Fibroblast of pulmonary artery (primary cell): ENCODE results near the gene MGLL.

Experiments used
- DNase-seq: peaks from one replicate; pipeline ENCODE4 v3.0.0-alpha.2; 2010; ENCODE audit warnings: low read depth
- H3K4me3 ChIP-seq: replicated peaks from 2 replicates; pipeline ENCODE4 v1.5.1; 2011; ENCODE audit warnings: low read depth, mild to moderate bottlenecking, control low read depth, low read length, moderate library complexity
- CTCF ChIP-seq: IDR thresholded peaks from 2 replicates; pipeline ENCODE4 v1.5.1; 2011; ENCODE audit warnings: mild to moderate bottlenecking, control low read depth, low read length, inconsistent platforms; ENCODE audit errors: missing control alignments

MGLL gene

DNA sequence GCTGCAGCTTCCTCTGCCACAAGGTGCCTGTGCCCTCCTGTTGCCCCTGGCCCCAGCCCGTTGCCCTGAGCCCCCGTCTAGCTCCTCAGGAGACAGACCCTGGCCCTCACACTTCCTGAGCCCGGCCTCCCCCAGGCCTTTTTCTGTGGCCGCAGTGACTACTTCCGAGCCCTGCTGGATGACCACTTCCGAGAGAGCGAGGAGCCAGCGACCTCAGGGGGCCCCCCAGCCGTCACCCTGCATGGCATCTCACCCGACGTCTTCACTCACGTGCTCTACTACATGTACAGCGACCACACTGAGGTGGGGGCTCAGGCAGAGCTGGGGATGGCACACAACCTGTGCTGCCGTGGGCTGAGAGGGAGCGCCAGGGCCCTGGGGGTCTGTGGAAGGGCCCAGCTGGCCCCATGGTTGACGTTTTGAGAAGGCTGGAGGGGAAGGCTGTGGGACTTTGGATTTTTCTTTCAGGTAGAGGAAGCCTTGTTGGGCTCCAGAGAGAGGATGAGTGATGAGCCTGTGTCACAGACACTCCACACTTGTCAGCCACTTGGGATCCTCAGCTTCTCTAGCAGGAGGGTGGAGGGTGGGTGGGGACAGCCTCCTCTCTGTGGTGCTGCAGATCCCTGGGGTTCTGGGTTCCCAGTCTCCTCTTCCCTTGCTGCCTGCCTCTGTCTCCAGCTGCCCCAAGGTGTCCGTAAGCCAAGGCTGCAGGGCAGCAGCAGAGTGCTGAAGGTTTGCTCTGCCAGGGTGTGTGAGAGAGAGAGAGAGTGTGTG, 144.6 kb downstream of the MGLL start:
- TF ChIP-seq CTCF, result no peak
- DNase-seq, result no peak
- no peak overlapping the region for H3K4me3 ChIP-seq

DNA sequence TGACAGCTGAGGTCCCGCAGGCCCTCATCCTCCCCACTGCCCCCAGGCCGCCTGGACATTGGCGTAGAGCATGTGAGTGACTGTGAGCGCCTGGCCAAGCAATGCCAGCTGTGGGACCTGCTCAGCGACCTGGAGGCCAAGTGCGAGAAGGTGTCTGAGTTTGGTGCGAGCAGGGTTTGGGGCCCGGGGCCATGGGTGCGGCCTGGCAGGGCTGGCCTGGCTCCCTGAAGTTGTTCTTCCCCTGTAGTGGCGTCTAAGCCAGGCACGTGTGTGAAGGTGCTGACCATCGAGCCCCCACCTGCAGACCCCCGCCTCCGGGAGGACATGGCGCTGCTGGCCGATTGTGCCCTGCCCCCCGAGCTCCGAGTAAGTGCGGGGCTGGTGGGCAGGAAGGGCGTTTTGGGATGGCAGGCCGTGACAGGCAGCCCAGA, 145.4 kb downstream of the MGLL start:
- no peak for TF ChIP-seq CTCF
- no peak for DNase-seq
- no peak overlapping the region for H3K4me3 ChIP-seq

DNA sequence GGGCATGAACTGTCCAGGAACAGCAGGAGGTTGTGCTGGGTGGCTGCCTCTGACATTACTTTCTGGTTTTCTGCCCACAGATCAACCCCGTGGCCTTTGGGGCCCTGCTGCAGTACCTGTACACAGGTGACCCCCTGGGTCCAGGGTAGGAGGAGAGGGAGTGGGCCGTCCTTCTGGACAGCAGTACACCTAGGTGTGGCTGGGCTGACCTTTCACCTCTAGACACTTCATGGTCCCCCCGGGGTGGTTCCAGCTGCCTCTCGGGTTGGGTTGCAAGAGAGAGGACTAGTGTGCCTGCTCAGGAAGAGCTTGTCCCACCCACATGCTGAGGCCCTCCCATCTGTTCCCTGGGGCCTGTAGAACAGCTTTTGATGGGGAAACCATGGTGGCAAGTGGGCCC, 145.9 kb downstream of the MGLL start:
- no peak overlapping the region for H3K4me3 ChIP-seq
- TF ChIP-seq CTCF, result no peak
- DNase-seq, result no peak

GRCh38 chr3:127675651-127676391, 146.5 kb downstream of the MGLL start:
- no peak overlapping the region for H3K4me3 ChIP-seq
- no peak for TF ChIP-seq CTCF
- no peak for DNase-seq

- no peak overlapping the region for H3K4me3 ChIP-seq
- no peak for TF ChIP-seq CTCF
- no peak for DNase-seq
Observed at GRCh38 chr3:127674790-127675189, 147.5 kb downstream of the MGLL start.

DNA sequence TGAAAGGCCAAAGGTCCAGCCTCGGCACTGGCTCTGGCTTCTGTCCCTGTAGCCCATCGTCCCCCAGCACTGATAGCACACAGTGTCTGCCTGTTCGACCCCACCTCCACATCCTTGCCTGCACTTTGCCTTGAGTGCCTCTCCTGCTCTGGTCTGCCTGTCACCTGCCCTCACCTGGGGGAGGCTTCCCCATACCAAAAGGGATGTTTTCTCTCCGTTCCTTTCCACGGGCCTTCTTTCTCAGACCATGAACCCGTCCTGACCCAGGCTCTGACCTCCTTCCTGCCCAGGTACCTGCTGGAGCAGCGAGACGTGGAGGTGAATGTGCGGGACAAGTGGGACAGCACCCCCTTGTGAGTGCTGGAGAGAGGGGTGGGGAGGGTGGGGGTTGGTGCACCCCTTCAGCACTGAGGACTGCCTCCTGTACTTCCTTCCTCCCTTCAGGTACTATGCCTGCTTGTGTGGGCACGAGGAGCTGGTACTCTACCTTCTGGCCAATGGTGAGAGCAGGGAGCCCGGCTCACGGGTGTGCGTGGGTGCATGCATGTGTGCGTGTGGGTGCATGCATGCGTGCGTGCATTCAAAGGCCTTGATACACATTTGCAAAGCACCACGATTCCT, 148.1 kb downstream of the MGLL start:
- peak overlapping the region; percentile 72 for H3K4me3 ChIP-seq
- no peak for TF ChIP-seq CTCF
- no peak for DNase-seq
